Measurements from ENCODE around the gene MAGEA3. TPM values are rescaled to one million over a fixed set of nuclear protein-coding genes. Genes with fewer than 3 reads are reported as not detected.

Gene MAGEA3
- total and polyA plus RNA-seq, 10 of the 15 experiments (the other 5 are each of a cell fraction or from before 2014, with no cell fraction given) = 1.4 TPM; not detected in 9

- ChIA-PET CTCF (interaction anchor here (0.5 to 3.1 kb wide), 2 partner anchors 23 to 1479 kb away, joined by 3 to 8 read pairs; no protein-coding TSS in a partner anchor), RAD21 (ENCODE audit: unreplicated experiment) (no interaction called here), POLR2A (no interaction called here), SMC1A (ENCODE audit: uncharacterized antibody, unreplicated experiment) (no interaction called here)
- Histone ChIP-seq H2AFZ (ENCODE audit: control insufficient read depth, low read depth, low read length) (no peak overlapping the region), H3K9me3 (replicated peaks; ENCODE audit: control insufficient read depth, insufficient read depth, low read length) (no peaks in the 10 kb centered on the region), H3K27me3 (replicated peaks in 1 of 2; ENCODE audit: control insufficient read depth in 2 of 2, insufficient read depth in 2 of 2, low read length in 1 of 2) (no peaks in the 10 kb centered on the region), H3K4me2 (ENCODE audit: control insufficient read depth, insufficient read depth) (no peak overlapping the region), H3K36me3 (ENCODE audit: control insufficient read depth in 2 of 2, insufficient read depth in 2 of 2, low read length in 1 of 2) (no peaks in the 10 kb centered on the region), H3K4me3 (no peak overlapping the region), H4K20me1 (ENCODE audit: control insufficient read depth, insufficient read depth) (no peaks in the 10 kb centered on the region), H3K79me2 (ENCODE audit: control insufficient read depth, insufficient read depth, low read length) (no peaks in the 10 kb centered on the region), H3K27ac (ENCODE audit: control insufficient read depth, insufficient read depth) (no peak overlapping the region), H3K9ac (ENCODE audit: control insufficient read depth, insufficient read depth, low read length) (no peak overlapping the region), H3K4me1 (ENCODE audit: control insufficient read depth, insufficient read depth, low read length) (no peaks in the 10 kb centered on the region)
- intact Hi-C loops (cut with micrococcal nuclease; ENCODE audit: unreplicated experiment) = no loop called here
- FAIRE-seq = no peak
- no peak for TF ChIP-seq NFIC (IDR thresholded peaks at IDR 0.05; ENCODE audit: low read depth, low read length)
- no peak for TF ChIP-seq JUND (IDR thresholded peaks at IDR 0.05; ENCODE audit: low read depth, low read length)
- no peak for TF ChIP-seq CEBPB (IDR thresholded peaks at IDR 0.05; ENCODE audit: borderline replicate concordance in 1 of 2, low read depth in 2 of 2, low read length in 2 of 2)
- no peak for TF ChIP-seq SP1 (IDR thresholded peaks at IDR 0.05; ENCODE audit: low read depth, low read length)
- no peak for TF ChIP-seq MXI1 (IDR thresholded peaks at IDR 0.05; ENCODE audit: low read depth, low read length)
- TF ChIP-seq ZNF207 (IDR thresholded peaks at IDR 0.05; ENCODE audit: borderline replicate concordance) = no peak
- TF ChIP-seq TCF7 (IDR thresholded peaks at IDR 0.05; ENCODE audit: borderline replicate concordance) = no peak
- no peak for TF ChIP-seq NFYA (IDR thresholded peaks at IDR 0.05; ENCODE audit: borderline replicate concordance, low read depth, low read length)
- no peak for TF ChIP-seq MYC (IDR thresholded peaks at IDR 0.05; ENCODE audit: insufficient read depth, insufficient read length, insufficient replicate concordance, low read length, severe bottlenecking)
- no peak for TF ChIP-seq TBL1XR1 (IDR thresholded peaks at IDR 0.05; ENCODE audit: low read depth, low read length)
- TF ChIP-seq RELA (IDR thresholded peaks at IDR 0.05; ENCODE audit: borderline replicate concordance, partially characterized antibody) = no peak
- TF ChIP-seq ZSCAN29 (IDR thresholded peaks at IDR 0.05) = no peak
- no peak for TF ChIP-seq EGR1 (IDR thresholded peaks at IDR 0.05; ENCODE audit: borderline replicate concordance in 1 of 2, low read depth in 2 of 2, low read length in 2 of 2)
- TF ChIP-seq ETV6 (conservative IDR thresholded peaks at IDR 0.05 in 1 of 2, IDR thresholded peaks at IDR 0.05 in 1 of 2; ENCODE audit: borderline replicate concordance in 1 of 2, low read depth in 1 of 2) = no peak
- no peak for TF ChIP-seq FOXK2 (IDR thresholded peaks at IDR 0.05)
- TF ChIP-seq HDGF (IDR thresholded peaks at IDR 0.05) = no peak
- no peak for TF ChIP-seq GATAD2B (conservative IDR thresholded peaks at IDR 0.05; ENCODE audit: low read depth)
- TF ChIP-seq SRF (IDR thresholded peaks at IDR 0.05; ENCODE audit: low read depth in 2 of 2, low read length in 2 of 2) = no peak
- no peak for TF ChIP-seq IRF5 (IDR thresholded peaks at IDR 0.05; ENCODE audit: borderline replicate concordance)
- BruUV-seq (replicated peaks) = no TSS peak
- no peak for DNase-seq (ENCODE audit: low read depth, low spot score)
- in situ Hi-C loops (cut with MboI) = loop anchor here (25.0 kb wide), 1 partner anchor 106 kb away; the partner anchor contains the start of genes CSAG3, MAGEA2 and MAGEA6
- WGBS (ENCODE audit: insufficient coverage, insufficient replicate concordance, low lambda C conversion rate, missing lambda C conversion rate) = 16% methylated on average over 4 of the region's 4 CpGs
- ATAC-seq = no peak
Measured at GRCh38 chrX:152656087-152656486, 42.5 kb upstream of the MAGEA3 start.

Measured in GM12878 (cell line).